ENCODE measurements around the gene GNG13.

The GNG13 gene

DNA sequence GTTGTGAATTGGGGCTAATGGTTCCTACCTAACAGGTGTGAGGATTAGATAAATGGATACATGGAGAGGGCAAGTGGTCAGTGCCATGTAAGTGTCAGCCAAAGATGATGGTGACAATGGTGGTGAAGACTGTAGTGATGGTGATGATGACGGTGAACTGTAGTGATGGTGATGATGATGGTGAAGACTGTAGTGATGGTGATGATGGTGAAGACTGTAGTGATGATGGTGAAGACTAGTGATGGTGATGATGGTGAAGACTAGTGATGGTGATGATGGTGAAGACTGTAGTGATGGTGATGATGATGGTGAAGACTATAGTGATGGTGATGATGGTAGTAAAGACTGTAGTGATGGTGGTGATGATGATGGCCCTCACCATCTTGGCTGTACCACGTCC is 18.1 kb upstream of the GNG13 start:
- H4K8ac ChIP-seq (ENCODE audit: low read depth, low read length) = no peak overlapping the region
- no peak overlapping the region for H3K9ac ChIP-seq (ENCODE audit: low read length)
- no peak overlapping the region for H2BK12ac ChIP-seq (ENCODE audit: low read length)
- DNase-seq = no peak
- H4K12ac ChIP-seq (ENCODE audit: low read depth, low read length) = no peak overlapping the region
- no peaks in the 10 kb centered on the region for H3K79me1 ChIP-seq (ENCODE audit: low read length)
- no peak overlapping the region for H3K4me2 ChIP-seq (ENCODE audit: low read length)
- H3K27me3 ChIP-seq (ENCODE audit: insufficient read depth, low read length) = no peaks in the 10 kb centered on the region
- H3K79me2 ChIP-seq (ENCODE audit: control insufficient read depth, insufficient read depth, low read length, poor library complexity) = no peaks in the 10 kb centered on the region
- no peaks in the 10 kb centered on the region for H3K36me3 ChIP-seq (ENCODE audit: control insufficient read depth in 1 of 2, insufficient read depth in 2 of 2, low read length in 2 of 2)
- no peak overlapping the region for H2BK120ac ChIP-seq (ENCODE audit: insufficient read depth, low read length, poor library complexity)
- H3K14ac ChIP-seq (ENCODE audit: low read length) = no peak overlapping the region
- peaks cover 22% of the 10 kb centered on the region for H3K9me3 ChIP-seq (ENCODE audit: insufficient read depth, low read depth, low read length)
- no peak overlapping the region for H2AFZ ChIP-seq (ENCODE audit: insufficient read depth, low read length, poor library complexity)
- H3K4ac ChIP-seq (ENCODE audit: low read depth, low read length) = no peak overlapping the region
- no peak overlapping the region for H3K4me3 ChIP-seq (ENCODE audit: low read depth, low read length)
- H3K27ac ChIP-seq (ENCODE audit: low read depth, low read length) = no peak overlapping the region
- no peak overlapping the region for H4K91ac ChIP-seq (ENCODE audit: low read depth, low read length)
- H2BK5ac ChIP-seq (ENCODE audit: low read depth, low read length, poor library complexity) = no peak overlapping the region
- WGBS (ENCODE audit: extremely low coverage, insufficient coverage, insufficient read length) = no CpG with 5 or more reads among the region's 2 CpGs
- no peak overlapping the region for H2AK5ac ChIP-seq (ENCODE audit: low read length)
- no peak overlapping the region for H3K23ac ChIP-seq (ENCODE audit: low read length)
- no peaks in the 10 kb centered on the region for H3K4me1 ChIP-seq (ENCODE audit: control insufficient read depth in 1 of 2, insufficient read depth in 2 of 2, low read length in 2 of 2)
- H3K18ac ChIP-seq (ENCODE audit: low read length) = no peak overlapping the region

- H3K27me3 ChIP-seq (ENCODE audit: insufficient read depth, low read length) = no peaks in the 10 kb centered on the region
- no peaks in the 10 kb centered on the region for H3K79me1 ChIP-seq (ENCODE audit: low read length)
- peaks cover 18% of the 10 kb centered on the region for H3K9me3 ChIP-seq (ENCODE audit: insufficient read depth, low read depth, low read length)
- H3K4me2 ChIP-seq (ENCODE audit: low read length) = no peak overlapping the region
- no peak overlapping the region for H2BK5ac ChIP-seq (ENCODE audit: low read depth, low read length, poor library complexity)
- WGBS (ENCODE audit: extremely low coverage, insufficient coverage, insufficient read length) = no CpG with 5 or more reads among the region's 8 CpGs
- H4K12ac ChIP-seq (ENCODE audit: low read depth, low read length) = no peak overlapping the region
- H3K14ac ChIP-seq (ENCODE audit: low read length) = no peak overlapping the region
- no peaks in the 10 kb centered on the region for H3K79me2 ChIP-seq (ENCODE audit: control insufficient read depth, insufficient read depth, low read length, poor library complexity)
- H3K4me3 ChIP-seq (ENCODE audit: low read depth, low read length) = no peak overlapping the region
- no peak overlapping the region for H3K18ac ChIP-seq (ENCODE audit: low read length)
- H2BK12ac ChIP-seq (ENCODE audit: low read length) = no peak overlapping the region
- H3K27ac ChIP-seq (ENCODE audit: low read depth, low read length) = no peak overlapping the region
- no peak overlapping the region for H2AFZ ChIP-seq (ENCODE audit: insufficient read depth, low read length, poor library complexity)
- no peak overlapping the region for H2BK120ac ChIP-seq (ENCODE audit: insufficient read depth, low read length, poor library complexity)
- no peaks in the 10 kb centered on the region for H3K36me3 ChIP-seq (ENCODE audit: control insufficient read depth in 1 of 2, insufficient read depth in 2 of 2, low read length in 2 of 2)
- no peak overlapping the region for H3K9ac ChIP-seq (ENCODE audit: low read length)
- H2AK5ac ChIP-seq (ENCODE audit: low read length) = no peak overlapping the region
- no peak overlapping the region for H4K8ac ChIP-seq (ENCODE audit: low read depth, low read length)
- no peak for DNase-seq
- peaks cover 3 to 4% of the 10 kb centered on the region in 2 experiments for H3K4me1 ChIP-seq (ENCODE audit: control insufficient read depth in 1 of 2, insufficient read depth in 2 of 2, low read length in 2 of 2)
- no peak overlapping the region for H3K23ac ChIP-seq (ENCODE audit: low read length)
- no peak overlapping the region for H4K91ac ChIP-seq (ENCODE audit: low read depth, low read length)
- H3K4ac ChIP-seq (ENCODE audit: low read depth, low read length) = no peak overlapping the region
Observed at GRCh38 chr16:818132-818531, 17.6 kb upstream of the GNG13 start.

DNA sequence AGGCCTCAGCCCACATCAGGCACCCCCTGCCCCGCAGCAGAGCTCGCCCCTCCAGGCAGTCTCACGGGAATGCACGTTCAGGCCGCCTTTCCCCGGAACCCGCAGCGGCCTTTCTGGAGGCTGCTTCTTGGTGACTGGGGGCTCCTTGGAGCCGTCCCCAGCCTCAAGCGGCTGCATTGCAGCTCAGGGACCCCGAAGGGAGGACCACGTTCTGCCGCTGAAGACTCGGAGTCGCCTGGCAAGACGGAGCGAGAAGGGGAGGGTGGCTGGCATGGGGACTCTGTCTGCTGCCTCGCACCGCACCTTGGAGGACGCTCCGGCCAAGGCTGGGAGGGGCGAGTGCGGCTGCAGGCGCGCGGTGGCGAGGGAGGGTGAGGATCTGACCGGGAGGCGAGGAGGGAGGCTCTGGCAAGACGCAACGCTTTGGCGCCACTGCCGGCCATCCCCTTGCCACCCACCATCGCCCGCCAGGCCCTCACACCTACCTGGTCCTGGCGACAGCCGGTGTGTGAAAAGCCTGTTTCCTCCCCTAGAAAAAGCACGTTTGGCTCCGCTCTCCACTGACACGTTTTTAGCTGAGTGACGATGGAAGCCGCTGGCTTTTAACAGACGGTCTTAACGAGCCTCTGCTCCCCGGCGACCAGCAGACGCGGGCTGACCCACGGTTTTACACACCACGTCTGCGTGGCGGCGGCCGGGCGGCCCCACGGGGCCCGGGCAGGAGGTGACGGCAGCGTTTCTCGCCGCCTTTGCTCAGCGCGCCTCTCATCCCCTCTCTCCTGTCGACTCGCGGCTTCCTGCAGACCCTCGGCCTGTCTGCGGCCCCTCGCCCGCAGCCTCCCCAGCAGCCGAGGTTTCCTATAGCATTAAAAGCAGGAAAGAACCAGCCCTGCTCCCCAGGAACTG is 16.7 kb upstream of the GNG13 start:
- no peak overlapping the region for H3K23ac ChIP-seq (ENCODE audit: low read length)
- H3K14ac ChIP-seq (ENCODE audit: low read length) = no peak overlapping the region
- H2BK12ac ChIP-seq (ENCODE audit: low read length) = no peak overlapping the region
- no peaks in the 10 kb centered on the region for H3K79me2 ChIP-seq (ENCODE audit: control insufficient read depth, insufficient read depth, low read length, poor library complexity)
- H3K27me3 ChIP-seq (ENCODE audit: insufficient read depth, low read length) = no peaks in the 10 kb centered on the region
- no peak overlapping the region for H2AFZ ChIP-seq (ENCODE audit: insufficient read depth, low read length, poor library complexity)
- H3K4ac ChIP-seq (ENCODE audit: low read depth, low read length) = no peak overlapping the region
- no peak overlapping the region for H3K4me2 ChIP-seq (ENCODE audit: low read length)
- H2BK120ac ChIP-seq (ENCODE audit: insufficient read depth, low read length, poor library complexity) = no peak overlapping the region
- H2AK5ac ChIP-seq (ENCODE audit: low read length) = no peak overlapping the region
- no peak overlapping the region for H4K91ac ChIP-seq (ENCODE audit: low read depth, low read length)
- no peak overlapping the region for H3K4me3 ChIP-seq (ENCODE audit: low read depth, low read length)
- no peak overlapping the region for H4K8ac ChIP-seq (ENCODE audit: low read depth, low read length)
- H2BK5ac ChIP-seq (ENCODE audit: low read depth, low read length, poor library complexity) = no peak overlapping the region
- no peaks in the 10 kb centered on the region for H3K79me1 ChIP-seq (ENCODE audit: low read length)
- peaks cover 4% of the 10 kb centered on the region in 2 experiments for H3K4me1 ChIP-seq (ENCODE audit: control insufficient read depth in 1 of 2, insufficient read depth in 2 of 2, low read length in 2 of 2)
- no peak overlapping the region for H4K12ac ChIP-seq (ENCODE audit: low read depth, low read length)
- no peak for DNase-seq
- no CpG with 5 or more reads among the region's 71 CpGs for WGBS (ENCODE audit: extremely low coverage, insufficient coverage, insufficient read length)
- H3K9ac ChIP-seq (ENCODE audit: low read length) = no peak overlapping the region
- no peak overlapping the region for H3K18ac ChIP-seq (ENCODE audit: low read length)
- H3K36me3 ChIP-seq (ENCODE audit: control insufficient read depth in 1 of 2, insufficient read depth in 2 of 2, low read length in 2 of 2) = no peaks in the 10 kb centered on the region
- peaks cover 15% of the 10 kb centered on the region for H3K9me3 ChIP-seq (ENCODE audit: insufficient read depth, low read depth, low read length)
- H3K27ac ChIP-seq (ENCODE audit: low read depth, low read length) = no peak overlapping the region

GRCh38 chr16:815861-816260 is 15.3 kb upstream of the GNG13 start:
- H4K12ac ChIP-seq (ENCODE audit: low read depth, low read length) = no peak overlapping the region

More at GRCh38 chr16:815861-816260, 15.3 kb upstream of the GNG13 start:
- DNase-seq = no peak
- no peaks in the 10 kb centered on the region for H3K79me1 ChIP-seq (ENCODE audit: low read length)
- H3K4me2 ChIP-seq (ENCODE audit: low read length) = no peak overlapping the region
- H3K4me3 ChIP-seq (ENCODE audit: low read depth, low read length) = no peak overlapping the region
- no peak overlapping the region for H3K9ac ChIP-seq (ENCODE audit: low read length)
- no peak overlapping the region for H3K18ac ChIP-seq (ENCODE audit: low read length)
- H3K79me2 ChIP-seq (ENCODE audit: control insufficient read depth, insufficient read depth, low read length, poor library complexity) = no peaks in the 10 kb centered on the region
- H3K9me3 ChIP-seq (ENCODE audit: insufficient read depth, low read depth, low read length) = peaks cover 15% of the 10 kb centered on the region
- no peak overlapping the region for H2BK120ac ChIP-seq (ENCODE audit: insufficient read depth, low read length, poor library complexity)
- H4K8ac ChIP-seq (ENCODE audit: low read depth, low read length) = no peak overlapping the region
- H2AK5ac ChIP-seq (ENCODE audit: low read length) = no peak overlapping the region
- WGBS (ENCODE audit: extremely low coverage, insufficient coverage, insufficient read length) = no CpG with 5 or more reads among the region's 15 CpGs
- H3K4me1 ChIP-seq (ENCODE audit: control insufficient read depth in 1 of 2, insufficient read depth in 2 of 2, low read length in 2 of 2) = peaks cover 4% of the 10 kb centered on the region in 2 experiments
- H4K91ac ChIP-seq (ENCODE audit: low read depth, low read length) = no peak overlapping the region
- H2AFZ ChIP-seq (ENCODE audit: insufficient read depth, low read length, poor library complexity) = no peak overlapping the region
- H3K23ac ChIP-seq (ENCODE audit: low read length) = no peak overlapping the region
- H3K27ac ChIP-seq (ENCODE audit: low read depth, low read length) = no peak overlapping the region
- no peaks in the 10 kb centered on the region for H3K36me3 ChIP-seq (ENCODE audit: control insufficient read depth in 1 of 2, insufficient read depth in 2 of 2, low read length in 2 of 2)
- H3K14ac ChIP-seq (ENCODE audit: low read length) = no peak overlapping the region
- no peaks in the 10 kb centered on the region for H3K27me3 ChIP-seq (ENCODE audit: insufficient read depth, low read length)
- H3K4ac ChIP-seq (ENCODE audit: low read depth, low read length) = no peak overlapping the region
- H2BK12ac ChIP-seq (ENCODE audit: low read length) = no peak overlapping the region
- H2BK5ac ChIP-seq (ENCODE audit: low read depth, low read length, poor library complexity) = no peak overlapping the region

Measured in trophoblast cell (in vitro differentiated cells and primary cell).